ENCODE data around the gene EFNA5.

GRCh38 chr5:107378218-107378899 is 292.4 kb downstream of the EFNA5 start:
- TF ChIP-seq POLR2AphosphoS5 (IDR thresholded peaks at IDR 0.05; ENCODE audit: low read depth, low read length) (no peak), POU2F2 (IDR thresholded peaks at IDR 0.05; ENCODE audit: low read depth, low read length) (no peak), POLR2A (IDR thresholded peaks at IDR 0.05; ENCODE audit: low read depth, low read length) (no peak)
